GM21360 (cell line): Measurements from ENCODE around the gene ARFGAP1.

ENCODE experiments used
- ATAC-seq: cut with Tn5 transposase; IDR thresholded peaks from one replicate; pipeline ENCODE4 v1.9.1; 2021; ENCODE audit warnings: mild to moderate bottlenecking, moderate library complexity; ENCODE audit not compliant: unreplicated experiment

Gene ARFGAP1

DNA sequence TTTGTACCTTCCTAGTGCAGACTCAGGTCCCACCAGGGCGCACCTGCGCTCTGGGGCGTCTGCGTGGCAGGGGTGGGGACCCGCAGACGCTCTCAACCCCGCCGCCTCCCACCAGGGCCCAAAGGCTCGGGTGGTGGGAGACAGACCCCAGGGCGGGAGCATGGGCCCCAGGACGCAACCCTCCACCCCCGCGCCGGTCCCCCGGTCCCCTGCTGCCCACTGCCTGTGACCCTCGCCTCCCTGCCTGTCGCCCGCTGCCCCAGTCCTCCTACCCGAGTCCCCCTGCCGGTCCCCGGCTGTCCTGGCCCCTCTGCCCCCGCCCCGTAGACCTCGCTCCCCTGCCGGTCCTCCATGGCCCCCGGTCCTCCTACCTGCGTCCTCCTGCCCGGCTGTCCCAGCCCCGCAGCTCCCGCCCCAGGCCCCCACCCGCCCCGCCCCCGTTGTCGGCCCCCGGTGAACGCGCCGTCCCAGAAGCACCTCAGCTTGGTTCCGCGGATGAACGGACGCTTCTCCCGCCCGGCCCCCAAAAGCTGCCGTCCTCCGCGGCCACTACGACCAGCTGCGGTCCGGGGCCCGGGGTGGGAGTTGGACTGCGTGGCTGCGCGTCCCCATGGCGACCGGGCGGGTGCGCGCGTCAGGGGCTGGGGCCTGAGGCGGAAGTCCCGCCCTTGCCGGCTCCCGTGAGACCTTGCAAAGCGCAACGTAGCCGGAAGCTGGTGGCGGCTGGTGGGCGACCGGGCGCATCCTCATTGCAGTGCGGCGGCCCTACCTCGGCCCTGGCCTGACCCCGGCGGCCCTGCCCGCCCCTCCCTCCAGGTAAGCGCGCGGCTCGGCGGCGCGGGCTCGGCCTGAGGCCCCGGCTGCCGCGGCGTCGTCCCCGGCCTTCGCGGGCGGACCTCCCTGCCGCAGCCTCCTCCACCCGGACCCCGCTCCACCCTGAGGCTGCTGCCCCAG is at the start of gene ARFGAP1:
ARFGAP1 (plus strand) TSS at position 709 of the 954 bp plus-strand sequence. CDS start 2,768 bp downstream, outside the sequence.
- peak; percentile 81 for ATAC-seq

DNA sequence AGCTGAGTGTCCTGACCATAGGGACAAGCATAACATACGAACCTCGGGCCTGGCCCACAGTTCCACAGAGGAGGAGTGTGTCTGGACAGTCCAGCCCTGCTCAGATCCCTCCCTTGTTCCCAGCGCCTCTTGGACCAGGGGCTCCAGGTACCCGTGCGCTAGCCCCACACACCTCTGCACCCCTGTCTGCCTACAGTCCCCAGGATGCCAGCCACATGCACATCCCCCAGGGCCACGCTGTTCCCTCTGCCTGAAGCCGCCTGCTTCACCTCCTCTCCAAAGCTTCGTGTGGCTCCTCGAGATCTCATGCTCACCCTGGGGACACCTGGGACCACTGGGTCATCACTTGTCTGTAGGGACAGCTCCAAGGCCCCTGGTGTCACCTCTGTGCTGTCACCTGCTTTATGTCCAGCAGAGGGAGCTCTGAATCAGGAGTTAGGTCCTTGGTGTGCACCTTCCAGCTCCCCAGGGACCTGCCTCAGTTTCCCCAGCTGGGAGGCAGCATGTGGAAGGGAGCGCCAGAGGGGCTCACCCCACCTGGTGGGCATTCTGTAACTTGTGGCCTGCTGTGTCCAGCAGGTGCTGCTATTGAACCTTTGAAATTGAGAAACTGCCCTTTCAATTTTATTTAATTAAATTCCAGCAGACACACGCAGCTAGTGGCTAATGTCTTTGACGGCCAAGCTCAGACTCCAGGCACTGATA is 49.3 kb upstream of the ARFGAP1 start:
- no peak for ATAC-seq

DNA sequence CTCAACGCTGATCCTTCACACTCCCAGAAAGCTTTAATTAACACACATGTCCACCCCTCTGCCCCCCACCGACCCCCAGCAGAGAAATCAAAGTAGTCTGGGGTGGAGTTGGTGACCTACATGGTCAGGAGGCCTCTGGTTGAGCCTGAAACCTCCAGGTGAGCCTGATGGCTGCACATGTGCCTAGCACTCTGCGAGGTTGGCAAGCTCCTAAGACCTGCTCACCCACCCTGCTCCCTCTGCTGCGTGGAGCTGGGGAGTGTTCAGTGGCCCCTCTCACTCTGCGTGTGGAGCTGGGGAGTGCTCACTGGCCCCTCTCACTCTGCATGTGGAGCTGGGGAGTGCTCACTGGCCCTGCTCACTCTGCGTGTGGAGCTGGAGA is 48.8 kb upstream of the ARFGAP1 start:
- no peak for ATAC-seq

DNA sequence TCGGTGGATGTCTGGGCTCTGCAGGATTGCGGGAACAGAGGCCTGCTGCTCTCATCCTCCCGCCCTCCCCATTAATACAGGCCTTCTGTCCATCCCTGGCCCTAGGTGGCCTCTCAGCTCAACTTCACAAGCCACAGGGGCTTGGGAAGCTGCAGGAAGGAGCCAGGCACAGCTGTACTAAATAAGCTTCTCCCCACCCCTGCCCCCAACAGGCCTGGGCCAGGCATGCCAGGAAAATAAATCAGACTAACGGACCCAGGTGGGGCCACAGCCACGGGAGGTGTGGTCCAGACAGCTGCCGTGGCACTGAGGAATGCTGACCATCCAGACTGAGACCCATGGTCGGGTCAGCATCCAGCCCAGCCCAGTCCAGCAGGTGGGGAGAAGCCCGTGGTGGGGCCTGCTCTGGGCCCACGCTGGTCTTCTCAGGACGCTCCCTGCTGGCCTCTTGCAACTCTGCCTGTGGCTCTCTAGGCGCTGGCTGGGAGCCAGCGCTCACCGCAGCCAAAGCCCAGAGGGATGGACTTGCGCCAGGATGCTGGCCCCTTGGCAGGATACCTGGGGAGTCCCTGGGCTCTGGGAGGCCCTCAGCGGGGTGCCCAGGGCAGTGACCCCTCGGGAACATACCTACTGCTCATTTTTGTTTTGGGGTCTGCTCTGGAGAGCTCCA is 48.1 kb upstream of the ARFGAP1 start:
- no peak for ATAC-seq

DNA sequence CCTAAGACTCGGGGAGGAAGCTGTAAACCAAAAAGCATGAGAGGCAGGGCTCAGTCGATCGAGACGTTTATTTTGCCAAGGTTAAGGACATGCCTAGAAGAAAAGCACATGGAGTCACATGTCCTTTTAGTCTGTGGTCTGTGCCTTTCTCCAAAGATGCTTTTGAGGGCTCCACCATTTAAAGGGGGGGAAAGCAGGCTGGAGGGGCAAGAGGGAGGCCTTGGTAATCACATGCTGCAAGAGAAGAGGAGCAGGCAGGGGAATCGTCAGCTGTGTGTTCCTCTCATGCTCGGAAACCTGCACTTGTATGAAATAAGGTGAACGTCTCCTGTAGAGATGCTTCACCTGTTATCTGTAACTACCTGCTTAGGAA is 47.5 kb upstream of the ARFGAP1 start:
- no peak for ATAC-seq

DNA sequence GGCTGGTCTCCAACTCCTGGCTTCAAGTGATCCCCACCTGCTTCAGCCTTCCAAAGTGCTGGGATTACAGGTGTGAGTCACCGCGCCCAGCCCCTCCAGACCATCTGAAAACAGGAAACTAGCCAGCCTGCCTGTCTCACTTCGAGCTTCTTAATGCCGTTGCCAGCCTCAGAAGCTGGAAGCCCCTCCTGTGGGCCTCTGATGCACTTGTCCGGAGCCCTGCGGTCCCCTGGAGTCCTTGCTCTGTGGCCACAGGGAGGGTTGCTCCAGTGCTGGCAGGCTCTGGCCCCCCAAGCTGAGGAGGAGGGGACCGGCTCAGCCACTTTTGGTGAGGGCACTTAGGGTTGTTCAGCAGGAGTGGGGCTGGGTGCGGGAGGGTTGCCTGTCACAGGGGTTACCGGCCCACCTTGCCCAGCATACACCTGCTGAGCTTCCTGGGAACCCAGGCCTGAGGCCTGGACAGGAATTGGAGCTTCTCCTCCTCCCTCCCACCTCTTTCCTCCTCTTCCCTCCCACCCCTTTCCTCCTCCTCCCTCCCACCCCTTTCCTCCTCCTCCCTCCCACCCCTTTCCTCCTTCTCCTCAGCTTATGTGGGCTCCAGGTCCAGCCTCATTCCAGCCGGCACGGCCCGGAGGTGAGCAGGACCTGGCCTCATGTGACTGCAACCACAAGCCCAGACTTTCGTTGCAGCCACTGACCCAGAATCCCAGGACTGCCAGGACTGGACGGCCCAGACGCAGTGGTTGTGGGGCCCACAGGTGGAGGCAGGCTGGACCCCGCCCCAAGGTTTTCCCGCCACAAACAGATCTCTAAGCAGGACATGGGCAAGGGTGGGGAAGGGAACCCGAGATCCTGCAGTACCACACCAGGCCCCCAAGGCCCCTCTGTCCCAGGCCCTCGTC is 46.3 kb upstream of the ARFGAP1 start:
- ATAC-seq: no peak

DNA sequence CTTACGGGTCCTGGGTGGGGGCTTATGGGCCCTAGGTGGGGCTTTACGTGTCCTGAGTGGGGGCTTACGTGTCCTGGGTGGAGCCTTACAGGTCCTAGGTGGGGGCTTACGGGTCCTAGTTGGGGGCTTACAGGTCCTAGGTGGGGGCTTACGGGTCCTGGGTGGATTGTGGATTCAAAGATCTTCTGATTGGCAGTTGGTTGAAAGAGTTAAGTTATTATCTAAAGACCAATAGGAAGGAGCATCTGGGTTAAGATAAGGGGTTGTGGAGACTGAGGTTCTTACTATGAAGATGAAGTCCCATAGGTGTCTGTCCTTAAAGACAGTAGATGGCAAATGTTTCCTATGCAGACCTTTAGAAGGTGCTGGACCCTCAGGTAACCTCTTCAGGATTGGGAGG is 45.4 kb upstream of the ARFGAP1 start:
- ATAC-seq: no peak

DNA sequence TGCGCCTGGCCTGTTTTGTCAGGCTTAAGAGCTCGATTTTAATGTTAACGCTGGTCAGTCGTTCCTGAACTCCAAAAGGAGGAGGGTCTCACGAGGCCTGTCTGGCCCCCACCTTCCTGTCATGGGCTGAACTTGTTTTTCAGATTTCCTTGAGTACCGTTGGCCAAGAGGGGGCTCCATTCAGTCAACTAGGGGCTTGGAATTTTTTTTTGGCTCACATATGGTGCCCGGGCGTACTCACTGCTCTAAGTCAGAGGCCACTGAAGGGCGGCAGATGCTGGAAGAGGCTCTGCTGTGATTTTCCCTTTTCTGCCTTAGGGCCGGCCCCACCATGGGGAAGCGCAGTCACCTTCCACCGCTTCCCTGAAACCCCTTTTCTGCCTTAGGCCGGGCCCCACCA is 43.8 kb upstream of the ARFGAP1 start:
- ATAC-seq: no peak

DNA sequence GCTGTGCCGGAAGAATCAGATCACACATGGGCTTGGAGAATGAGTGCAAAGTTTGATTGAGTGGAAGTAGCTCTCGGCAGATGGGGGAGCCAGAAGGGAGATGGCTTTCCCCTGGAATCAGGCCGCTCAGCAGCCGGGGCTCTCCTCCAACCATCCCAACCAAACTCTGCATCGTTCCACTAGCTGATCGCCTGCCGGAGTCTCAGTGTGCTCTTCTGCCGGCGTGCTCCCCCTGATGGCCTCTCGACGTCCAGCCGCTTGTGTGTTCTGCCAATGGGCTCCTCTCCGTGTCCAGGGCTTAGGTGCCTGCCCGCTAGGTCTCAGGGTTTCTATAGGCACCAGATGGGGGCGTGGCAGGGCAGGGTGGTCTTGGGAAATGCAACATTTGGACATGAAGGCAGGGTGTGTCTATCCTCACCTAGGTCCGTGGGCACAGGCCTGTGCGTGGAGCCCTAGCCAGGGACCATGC is 41.8 kb upstream of the ARFGAP1 start:
- no peak for ATAC-seq

DNA sequence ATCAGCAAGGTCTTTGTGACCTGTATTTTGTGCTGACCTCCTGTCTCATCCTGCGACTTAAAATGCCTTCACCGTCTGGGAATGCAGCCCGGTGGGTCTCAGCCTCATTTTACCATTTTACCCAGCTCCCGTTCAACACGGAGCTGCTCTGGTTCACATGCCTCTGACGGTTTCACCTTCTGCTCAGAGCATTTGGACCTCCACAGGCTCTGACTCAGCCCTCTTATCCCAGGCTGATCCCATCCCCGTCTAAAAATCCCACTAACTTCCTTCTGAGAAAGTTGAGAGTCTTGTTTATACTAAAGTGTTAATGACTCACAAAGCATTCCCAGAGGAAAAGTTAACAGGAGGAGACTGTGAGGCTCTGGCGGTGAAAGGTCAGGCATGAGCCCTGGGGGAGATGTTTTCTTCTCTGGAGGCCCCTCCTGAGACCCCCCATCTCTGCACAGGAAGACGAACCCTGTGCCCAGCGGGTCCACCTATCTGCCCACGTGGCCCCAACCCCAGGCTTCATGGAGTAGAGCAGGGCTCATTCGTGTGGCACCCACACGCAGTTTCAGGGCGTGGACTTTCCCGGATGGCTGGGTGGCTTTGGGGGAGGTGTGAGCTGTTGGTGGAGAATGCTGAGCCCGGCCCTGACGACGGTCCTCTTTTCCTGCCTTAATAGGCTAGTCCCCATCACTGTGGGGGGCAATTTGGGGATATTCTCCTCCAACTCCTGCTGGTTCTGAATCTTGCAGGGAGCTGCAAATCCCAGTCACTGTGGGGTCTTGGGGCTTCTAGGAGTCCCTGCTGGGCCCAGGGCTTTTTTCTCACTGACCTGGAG is 40.2 kb upstream of the ARFGAP1 start:
- ATAC-seq: no peak

DNA sequence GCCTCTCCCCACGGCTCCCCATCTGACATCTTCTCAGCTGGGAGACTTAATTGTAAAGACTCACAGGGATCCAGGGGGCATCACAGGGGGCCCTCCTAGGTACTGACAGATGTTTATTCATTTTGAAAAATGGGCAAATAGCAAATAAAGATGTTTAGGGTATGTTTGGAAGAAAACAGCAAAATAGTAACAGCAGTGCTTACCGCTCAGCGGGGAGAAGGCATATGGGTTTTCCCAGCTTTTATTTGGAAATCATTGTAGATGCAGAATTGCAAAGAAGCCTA is 39.6 kb upstream of the ARFGAP1 start:
- no peak for ATAC-seq

DNA sequence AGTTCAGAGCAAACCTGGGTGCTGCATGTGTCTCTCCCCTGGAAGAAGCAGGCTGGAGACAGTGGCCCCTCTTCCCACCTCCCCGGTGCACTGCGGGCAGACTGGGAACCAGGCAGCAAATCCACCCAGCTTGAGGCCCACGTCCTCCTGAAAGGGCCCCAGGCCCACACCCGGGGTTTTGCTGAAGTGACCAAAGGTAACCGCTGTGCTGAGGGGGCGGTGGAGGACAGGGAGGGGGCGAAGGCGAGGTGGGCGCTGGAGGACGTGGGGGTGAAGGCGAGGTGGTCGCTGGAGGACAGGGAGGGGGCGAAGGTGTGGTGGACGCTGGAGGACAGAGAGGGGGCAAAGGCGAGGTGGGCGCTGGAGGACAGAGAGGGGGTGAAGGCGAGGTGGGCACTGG is 38.7 kb upstream of the ARFGAP1 start:
- ATAC-seq: no peak

DNA sequence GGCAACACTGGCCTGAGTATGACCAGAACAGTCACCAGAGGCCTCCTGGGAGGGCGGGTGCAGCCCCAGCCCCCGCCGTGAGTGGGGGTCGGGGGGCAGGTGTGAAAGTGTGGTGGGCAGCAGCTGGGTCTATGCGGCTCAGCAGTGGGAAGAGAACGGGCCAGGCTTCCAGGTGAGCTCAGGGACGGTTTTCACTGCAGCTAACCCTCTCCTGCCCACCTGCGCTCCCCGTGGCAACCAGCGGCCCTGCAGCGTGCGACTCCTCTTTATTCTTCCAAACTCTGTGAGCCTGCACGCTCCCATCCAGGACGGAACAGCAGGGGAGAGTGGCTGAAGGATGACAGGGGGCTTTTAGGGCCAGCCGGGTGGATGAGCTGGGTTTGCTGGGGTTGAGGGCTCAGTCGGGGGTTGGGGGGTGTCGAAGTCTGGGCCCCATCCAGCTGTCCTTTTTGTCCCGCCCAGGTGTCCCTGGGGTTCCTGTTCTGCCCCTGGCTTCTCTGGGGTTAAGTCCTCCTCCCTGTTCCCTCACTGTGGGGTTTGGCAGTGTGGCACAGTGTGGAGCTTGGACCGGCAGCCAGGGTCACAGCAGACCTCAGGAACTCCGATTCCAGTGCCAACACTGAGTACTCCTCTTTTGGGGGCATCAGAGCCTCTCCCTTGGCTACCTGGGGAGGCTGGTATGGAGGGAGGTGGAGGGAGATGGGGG is 37.8 kb upstream of the ARFGAP1 start:
- ATAC-seq: no peak

DNA sequence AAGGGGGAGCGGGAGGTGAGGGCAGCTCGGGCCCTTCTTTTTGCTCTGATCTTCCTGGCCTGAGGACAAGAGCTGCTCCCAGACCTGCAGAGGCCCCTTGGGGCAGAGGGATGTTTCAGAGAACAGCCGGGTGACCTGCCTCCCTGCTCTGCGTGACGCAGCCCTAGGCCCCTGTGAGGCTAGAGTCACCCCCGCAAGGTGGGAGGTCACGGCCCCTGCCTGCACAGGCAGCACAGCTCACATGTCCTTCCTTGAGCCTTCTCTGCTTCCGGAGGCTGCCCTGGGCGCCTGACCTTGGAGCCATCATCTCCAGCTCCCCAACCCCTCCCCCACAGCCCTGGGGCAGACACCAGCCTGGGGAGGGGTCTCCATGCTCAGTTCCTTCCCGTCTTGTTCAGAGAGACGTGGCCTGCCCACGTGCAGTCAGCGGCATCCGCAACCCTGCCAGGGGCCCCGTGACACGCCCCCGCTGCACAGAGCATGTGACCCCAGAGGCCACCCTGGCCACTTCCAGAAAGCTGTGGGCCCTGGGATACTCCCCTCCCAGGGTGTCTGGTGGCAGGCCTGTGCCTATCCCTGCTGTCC is 37.1 kb upstream of the ARFGAP1 start, which contains the start of gene BIRC7:
BIRC7 (plus strand) TSS at position 507 of the 585 bp plus-strand sequence. CDS start 192 bp downstream, outside the sequence.
- ATAC-seq: no peak

DNA sequence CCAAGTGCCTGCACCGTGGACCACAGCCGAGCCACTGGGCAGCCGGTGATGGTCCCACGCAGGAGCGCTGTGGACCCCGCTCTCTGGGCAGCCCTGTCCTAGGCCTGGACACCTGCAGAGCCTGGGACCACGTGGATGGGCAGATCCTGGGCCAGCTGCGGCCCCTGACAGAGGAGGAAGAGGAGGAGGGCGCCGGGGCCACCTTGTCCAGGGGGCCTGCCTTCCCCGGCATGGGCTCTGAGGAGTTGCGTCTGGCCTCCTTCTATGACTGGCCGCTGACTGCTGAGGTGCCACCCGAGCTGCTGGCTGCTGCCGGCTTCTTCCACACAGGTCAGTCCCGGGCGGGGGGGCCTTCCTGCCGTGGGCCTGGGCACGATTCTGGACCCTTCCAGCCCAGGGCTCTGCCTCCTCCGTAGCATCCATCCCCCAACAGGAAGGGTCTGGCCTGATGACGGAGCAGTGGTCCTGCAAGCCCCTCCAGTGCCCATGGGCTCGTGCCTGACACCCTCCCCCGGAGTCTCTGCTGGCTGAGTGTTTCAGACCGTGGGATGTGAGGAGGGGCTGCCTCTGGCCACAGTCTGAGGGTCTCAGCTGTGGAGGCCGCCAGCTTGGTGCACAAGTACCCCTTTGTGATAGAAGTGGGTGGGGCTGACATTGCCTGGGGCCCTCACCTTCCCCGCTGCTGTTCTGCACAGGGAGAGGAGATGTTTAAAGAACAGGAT is 36.3 kb upstream of the ARFGAP1 start:
- ATAC-seq: no peak

DNA sequence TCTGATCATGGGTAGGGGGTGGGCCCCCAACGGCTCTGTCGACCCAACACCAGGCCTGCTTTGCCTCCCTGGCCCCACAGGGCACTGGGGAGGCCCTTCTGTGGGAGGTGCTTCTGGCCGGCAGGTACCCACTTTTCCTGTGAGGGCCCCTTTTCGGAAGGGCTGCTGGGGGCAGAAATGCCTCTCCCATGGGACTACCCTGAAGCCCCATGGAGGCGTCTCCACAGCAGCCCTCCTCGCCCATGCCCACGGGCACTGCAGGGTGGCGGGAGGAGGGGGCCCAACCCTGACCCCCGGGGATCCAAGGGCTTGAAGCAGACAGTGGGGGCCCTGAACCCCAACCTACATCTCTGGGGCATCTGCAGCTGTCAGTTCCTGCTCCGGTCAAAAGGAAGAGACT is 34.6 kb upstream of the ARFGAP1 start:
- no peak for ATAC-seq

DNA sequence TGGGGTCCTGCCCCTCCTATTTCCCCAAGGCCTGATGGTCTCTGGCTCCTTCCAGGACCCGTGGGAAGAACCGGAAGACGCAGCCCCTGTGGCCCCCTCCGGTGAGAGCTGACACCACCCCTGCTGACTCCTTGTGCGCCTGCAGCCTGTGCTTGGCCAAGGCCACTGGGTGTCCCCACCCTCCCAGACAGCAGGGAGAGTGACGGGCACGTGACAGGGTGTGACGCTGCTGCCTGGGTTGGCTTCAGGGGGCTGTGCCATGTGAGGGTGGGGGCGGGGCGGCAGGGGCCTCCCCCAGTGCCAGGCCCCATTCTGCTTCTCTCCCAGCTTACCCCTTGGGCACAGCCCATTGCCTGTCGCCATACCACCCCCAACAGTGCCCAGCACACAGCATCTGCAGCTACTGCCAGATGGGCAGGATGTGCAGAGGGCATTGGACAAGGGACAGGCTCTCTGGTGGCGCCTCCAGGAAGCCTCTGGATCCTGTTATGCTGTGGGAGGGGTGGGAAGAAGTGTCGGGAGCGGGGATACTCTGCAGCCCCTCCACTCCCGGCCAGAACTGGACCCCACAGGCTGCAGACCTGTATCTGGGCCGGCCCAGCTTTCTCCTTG is 34.0 kb upstream of the ARFGAP1 start:
- ATAC-seq: no peak

DNA sequence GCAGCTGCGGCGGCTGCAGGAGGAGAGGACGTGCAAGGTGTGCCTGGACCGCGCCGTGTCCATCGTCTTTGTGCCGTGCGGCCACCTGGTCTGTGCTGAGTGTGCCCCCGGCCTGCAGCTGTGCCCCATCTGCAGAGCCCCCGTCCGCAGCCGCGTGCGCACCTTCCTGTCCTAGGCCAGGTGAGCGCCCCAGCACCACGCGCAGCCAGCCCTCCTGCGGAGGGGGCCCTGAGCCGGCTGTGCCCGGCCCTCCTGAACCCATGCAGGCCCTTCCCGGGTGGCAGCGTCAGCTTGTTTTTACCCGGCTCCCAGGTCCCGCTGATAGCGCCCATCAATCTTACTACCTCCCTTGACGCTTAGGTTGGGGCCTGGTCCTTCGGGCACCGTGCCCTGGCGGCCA is 33.2 kb upstream of the ARFGAP1 start:
- ATAC-seq: no peak
